Pancreas (tissue), 10 donors: ENCODE results near the gene PIK3CB. TPM values are rescaled to one million over a fixed set of nuclear protein-coding genes. Genes with fewer than 3 reads are reported as not detected.
"Not testable (repeated sequence)": the region's sequence is repeated elsewhere in the genome, so short reads cannot be mapped to it uniquely, and the experiment has no call there.

ENCODE experiments used
- ATAC-seq, 4 donors: fragments of 200-7000 bp; cut with Tn5 transposase; one replicate each; pipeline versions ENCODE4 v1.8.0 to v1.9.1; 2020; ENCODE audit warnings: mild to moderate bottlenecking in 4 of 4, moderate library complexity in 4 of 4
- DNase-seq, 6 donors: peaks; one replicate each; pipeline ENCODE4 v3.0.0-alpha.2; 2020
- FAIRE-seq: peaks from 2 replicates; lab custom pipeline; 2012; peaks lifted over from hg19 to GRCh38; lab: Jason Lieb, UNC
- H3K27ac ChIP-seq, 4 donors: fragments of 200-600 bp; sonication (generic); 1 replicate in 3 of 4; 2 replicates in 1 of 4; pipeline versions ENCODE4 v1.5.0 to v1.8.0; 2020
- H3K27me3 ChIP-seq, 4 donors: fragments of 200-600 bp; one replicate each; pipeline ENCODE4 v1.8.0; 2021
- H3K36me3 ChIP-seq, 3 donors: fragments of 200-600 bp; sonication (generic) in 1 of 3; one replicate each; pipeline versions ENCODE4 v1.5.0 to v1.8.0; 2020 to 2021
- H3K4me1 ChIP-seq, 3 donors: fragments of 200-600 bp; one replicate each; pipeline ENCODE4 v1.8.0; 2021
- H3K4me3 ChIP-seq, 4 donors: fragments of 200-600 bp; sonication (generic) in 2 of 4; one replicate each; pipeline versions ENCODE4 v1.5.0 to v1.8.0; 2020 to 2021
- H3K9me3 ChIP-seq, 4 donors: fragments of 200-600 bp; one replicate each; pipeline ENCODE4 v1.8.0; 2021
- WGBS, 2 donors: extraction: QIAGEN DNeasy Blood & Tissue Kit; methylation state at CpG; one replicate each; pipeline ENCODE4 v1.1.7; 2013; 5-methylcytosine and 5-hydroxymethylcytosine counted together
- intact Hi-C, 3 donors: fragments of 100-400 bp; cut with DNase I; formaldehyde crosslinking; loops; one replicate each; pipeline versions ENCODE4 v1.11.1 to v1.14.2; 2022
- polyA plus RNA-seq, 2 donors: library from polyadenylated mRNA; stranded (reverse); fragments of 200-250 nt; gene quantifications; one replicate each; pipeline ENCODE4 v1.2.3, GENCODE V29; 2013
- total RNA-seq, 6 donors: library from RNA; stranded (reverse); fragmentation: NEBNext Ultra II Directional in 4 of 6; extraction: Animal tissue kit (Norgen Biotek cat#: 25700) in 4 of 6; gene quantifications; one replicate each; pipeline versions ENCODE4 v1.2.1 to v1.2.4, GENCODE V29; 2021 to 2023
- TF ChIP-seq, protein P1 (sequence below), 4 donors: fragments of 200-600 bp; sonication (generic) in 3 of 4; IDR thresholded peaks; one replicate each; pipeline versions ENCODE4 v1.5.0 to v1.8.0; 2021; ENCODE audit warnings: antibody characterized with exemption in 4 of 4
- donor health status: healthy with polysubstance abuse.
- donor health status: DM: no; HTN: no; CAD: no; lungs with moderate emphysema.
- donor health status: DM: no; HTN: no; CAD: no.
- donor health status: control.
- donor health status: control.
- donor health status: Bipolar disorder and iron deficiency.
- donor health status: DM: yes; HTN: yes; CAD: no.
- donor health status: DM: no; HTN: no; CAD: no.
- donor health status: DM: no; HTN: no; CAD: no.
- donor health status: DM: yes; HTN: yes; CAD: no.

The PIK3CB gene
- total and polyA plus RNA-seq, 8 donors = 8.2 to 36.4 (median 24.4) TPM

DNA sequence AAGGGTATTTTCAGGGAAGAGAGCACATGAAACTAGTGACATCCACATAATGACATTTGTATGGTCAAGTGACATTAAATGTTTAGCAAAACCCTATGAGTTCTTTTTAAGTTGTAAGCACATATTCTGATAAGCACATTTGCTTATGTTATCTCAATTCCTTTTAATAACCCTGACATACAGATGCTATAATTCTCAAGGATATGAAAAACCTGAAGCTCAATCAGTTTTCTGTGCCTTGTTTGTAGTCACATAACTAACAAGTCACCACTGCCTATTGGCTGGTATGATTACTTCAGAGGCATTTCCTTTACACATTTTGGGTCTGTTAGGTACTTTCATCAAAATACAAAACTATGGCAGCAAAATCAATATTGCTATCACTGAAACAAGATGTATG lies 152.1 kb downstream of the PIK3CB start:
- Histone ChIP-seq H3K27ac (peak overlapping the region; percentile 40 to 80 (median 58)), H3K27me3 (no peaks in the 10 kb centered on the region), H3K4me1 (peaks cover 33 to 66% (median 61%) of the 10 kb centered on the region in 3 donors), H3K4me3 (no peak overlapping the region), H3K36me3 (no peaks in the 10 kb centered on the region), H3K9me3 (no peaks in the 10 kb centered on the region)
- intact Hi-C loops = no loop called here
- no peak for DNase-seq
- TF ChIP-seq, protein P1, sequence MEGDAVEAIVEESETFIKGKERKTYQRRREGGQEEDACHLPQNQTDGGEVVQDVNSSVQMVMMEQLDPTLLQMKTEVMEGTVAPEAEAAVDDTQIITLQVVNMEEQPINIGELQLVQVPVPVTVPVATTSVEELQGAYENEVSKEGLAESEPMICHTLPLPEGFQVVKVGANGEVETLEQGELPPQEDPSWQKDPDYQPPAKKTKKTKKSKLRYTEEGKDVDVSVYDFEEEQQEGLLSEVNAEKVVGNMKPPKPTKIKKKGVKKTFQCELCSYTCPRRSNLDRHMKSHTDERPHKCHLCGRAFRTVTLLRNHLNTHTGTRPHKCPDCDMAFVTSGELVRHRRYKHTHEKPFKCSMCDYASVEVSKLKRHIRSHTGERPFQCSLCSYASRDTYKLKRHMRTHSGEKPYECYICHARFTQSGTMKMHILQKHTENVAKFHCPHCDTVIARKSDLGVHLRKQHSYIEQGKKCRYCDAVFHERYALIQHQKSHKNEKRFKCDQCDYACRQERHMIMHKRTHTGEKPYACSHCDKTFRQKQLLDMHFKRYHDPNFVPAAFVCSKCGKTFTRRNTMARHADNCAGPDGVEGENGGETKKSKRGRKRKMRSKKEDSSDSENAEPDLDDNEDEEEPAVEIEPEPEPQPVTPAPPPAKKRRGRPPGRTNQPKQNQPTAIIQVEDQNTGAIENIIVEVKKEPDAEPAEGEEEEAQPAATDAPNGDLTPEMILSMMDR (IDR thresholded peaks at IDR 0.05) = no peak
- peak; percentile 66 to 77 (median 71) for ATAC-seq
- no peak for FAIRE-seq

DNA sequence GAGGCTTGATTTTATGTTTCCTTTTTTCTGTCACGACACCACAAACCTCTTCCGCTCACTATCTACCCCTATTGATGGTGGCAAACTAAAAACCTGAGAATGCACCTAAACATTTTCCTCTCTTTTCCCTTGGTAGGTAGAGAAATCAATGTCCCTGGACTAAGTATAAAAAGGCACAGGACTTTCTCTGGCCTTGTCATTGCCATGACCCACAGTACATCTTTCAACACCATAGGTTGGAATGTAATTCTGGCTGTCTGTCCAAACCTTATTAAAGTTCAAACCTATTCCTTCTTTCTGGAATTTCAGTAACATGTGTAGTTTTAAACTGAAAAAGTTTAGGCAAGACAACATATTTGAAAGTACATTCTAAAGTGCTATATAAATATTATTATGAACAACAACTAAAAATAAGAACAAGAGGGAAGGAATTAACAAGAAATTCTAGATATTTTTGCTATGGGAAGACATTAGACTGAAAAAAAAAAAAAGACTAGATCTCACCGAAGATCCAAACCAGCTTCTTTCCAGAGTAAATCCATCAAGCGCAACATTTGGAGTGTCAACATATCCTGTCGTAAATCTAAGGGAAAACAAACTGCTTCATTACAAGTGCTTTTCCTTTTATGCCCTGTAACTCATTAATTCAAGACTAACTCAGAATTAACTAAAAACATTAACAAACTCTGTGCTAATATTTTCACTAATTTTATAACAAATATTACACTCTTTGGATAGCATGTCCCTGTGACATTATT lies 153.1 kb downstream of the PIK3CB start:
- H3K4me1 ChIP-seq = peaks cover 26 to 59% (median 54%) of the 10 kb centered on the region in 3 donors
- no peak overlapping the region for H3K4me3 ChIP-seq
- H3K27ac ChIP-seq = peak overlapping the region; percentile 40 to 80 (median 58)
- intact Hi-C loops = no loop called here
- WGBS, 2 donors = 41% methylated on average over 5 of the region's 5 CpGs
- TF ChIP-seq, protein P1 (IDR thresholded peaks at IDR 0.05) = no peak
- FAIRE-seq (no peak), DNase-seq (no peak), ATAC-seq (peak in 2 of 4 donors; percentile 9 to 17)
- H3K27me3 ChIP-seq = no peaks in the 10 kb centered on the region
- no peaks in the 10 kb centered on the region for H3K36me3 ChIP-seq
- no peaks in the 10 kb centered on the region for H3K9me3 ChIP-seq

DNA sequence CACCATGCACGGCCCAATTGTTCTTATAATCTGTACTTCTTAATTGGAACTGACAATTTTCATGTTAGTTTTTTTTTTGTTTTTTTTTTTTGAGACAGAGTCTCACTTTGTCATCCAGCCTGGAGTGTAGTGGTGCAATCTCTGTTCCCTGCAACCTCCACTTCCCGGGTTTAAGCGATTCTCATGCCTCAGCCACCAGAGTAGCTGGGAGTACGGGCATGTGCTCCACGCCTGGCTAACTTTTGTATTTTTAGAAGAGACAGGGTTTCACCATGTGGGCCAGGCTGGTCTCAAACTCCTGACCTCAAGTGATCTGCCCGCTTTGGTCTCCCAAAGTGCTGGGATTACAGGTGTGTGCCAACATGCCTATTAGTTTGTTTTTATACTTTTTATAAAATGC lies 153.8 kb downstream of the PIK3CB start:
- Histone ChIP-seq H3K27ac (peak overlapping the region in 2 of 4 donors; percentile 67 to 80), H3K4me1 (peaks cover 21 to 52% (median 47%) of the 10 kb centered on the region in 3 donors)
- 81 to 85% methylated on average over 6 of the region's 6 CpGs for WGBS, 2 donors
- intact Hi-C loops, H3K4me3 ChIP-seq, FAIRE-seq, ATAC-seq, H3K27me3 ChIP-seq, H3K36me3 ChIP-seq, H3K9me3 ChIP-seq, DNase-seq: not testable (repeated sequence)

DNA sequence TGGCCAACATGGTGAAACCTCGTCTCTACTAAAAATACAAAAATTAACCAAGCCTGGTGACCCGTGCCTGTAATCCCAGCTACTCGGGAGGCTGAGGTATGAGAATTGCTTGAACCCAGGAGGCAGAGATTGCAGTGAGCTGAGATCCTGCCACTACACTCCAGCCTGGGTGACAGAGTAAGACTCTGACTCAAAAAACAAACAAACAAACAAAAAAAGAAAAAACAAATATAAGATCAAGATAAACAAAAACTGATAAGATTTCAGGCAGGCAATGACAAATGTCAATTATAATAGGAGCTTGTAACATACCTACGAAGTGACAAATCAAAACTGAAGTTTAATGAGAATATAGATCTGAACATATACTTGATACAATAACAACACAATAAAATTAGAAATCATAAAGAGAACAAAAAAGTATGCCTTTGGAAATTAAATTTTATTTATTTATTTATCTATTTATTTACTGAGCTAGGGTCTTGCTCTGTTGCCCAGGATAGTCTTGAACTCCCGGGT lies 155.8 kb downstream of the PIK3CB start:
- Histone ChIP-seq H3K36me3 (no peaks in the 10 kb centered on the region), H3K9me3 (no peaks in the 10 kb centered on the region), H3K4me1 (peaks cover 17 to 34% (median 32%) of the 10 kb centered on the region in 3 donors), H3K27me3 (no peaks in the 10 kb centered on the region), H3K27ac (peak overlapping the region in 1 of 4 donors; percentile 0), H3K4me3 (no peak overlapping the region)
- TF ChIP-seq, protein P1 (IDR thresholded peaks at IDR 0.05) = no peak
- 77 to 81% methylated on average over 5 of the region's 5 CpGs for WGBS, 2 donors
- DNase-seq (no peak), FAIRE-seq (no peak), ATAC-seq (no peak)
- intact Hi-C loops = no loop called here

DNA sequence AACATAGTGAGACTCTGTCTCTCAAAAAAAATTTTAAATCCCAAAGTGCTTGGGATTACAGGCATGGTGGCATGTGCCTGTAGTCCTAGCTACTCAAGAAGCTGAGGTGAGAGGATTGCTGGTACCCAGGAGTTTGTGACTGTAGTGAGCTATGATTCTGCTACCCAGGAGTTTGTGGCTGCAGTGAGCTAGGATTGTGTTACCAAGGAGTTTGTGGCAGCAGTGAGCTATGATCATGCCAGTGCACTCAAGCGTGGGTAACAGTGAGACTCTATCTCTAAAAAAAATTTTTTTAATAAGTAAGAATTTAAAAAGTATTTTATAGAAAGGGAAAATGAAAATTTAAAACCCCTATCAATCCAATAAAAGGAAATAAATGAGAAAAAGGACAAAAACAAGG lies 156.6 kb downstream of the PIK3CB start:
- peaks cover 9 to 34% (median 27%) of the 10 kb centered on the region in 3 donors for H3K4me1 ChIP-seq
- H3K36me3 ChIP-seq = no peaks in the 10 kb centered on the region
- H3K4me3 ChIP-seq = no peak overlapping the region
- 89 to 94% methylated on average over 1 of the region's 1 CpG for WGBS, 2 donors
- H3K27me3 ChIP-seq = no peaks in the 10 kb centered on the region
- H3K9me3 ChIP-seq = no peaks in the 10 kb centered on the region
- DNase-seq (no peak), ATAC-seq (no peak), FAIRE-seq (no peak)
- intact Hi-C loops = no loop called here
- H3K27ac ChIP-seq = no peak overlapping the region
- TF ChIP-seq, protein P1 (IDR thresholded peaks at IDR 0.05) = no peak
